Measurements from ENCODE around the gene LHFPL6.

LHFPL6 gene

GRCh38 chr13:39602614-39603366 lies at the start of gene LHFPL6:
Gene LHFPL6, minus strand, starts transcription at chr13:39603193.
- peak within 1 kb of the TSS; percentile 83 to 93 for H3K4me3 Mint-ChIP-seq
- DNase-seq (peak; percentile 57 to 68), ATAC-seq (peak; percentile 95)
- H3K27me3 Mint-ChIP-seq: peaks cover 62% of the 10 kb centered on the region
- no peaks in the 10 kb centered on the region for H3K9me3 Mint-ChIP-seq
- H3K27ac Mint-ChIP-seq: peak within 1 kb of the TSS; percentile 36 to 88
- H3K4me1 Mint-ChIP-seq: peaks cover 16% of the 10 kb centered on the region

GRCh38 chr13:39646122-39646521 lies 43.1 kb upstream of the LHFPL6 start:
- no peaks in the 10 kb centered on the region for H3K9me3 Mint-ChIP-seq
- H3K4me3 Mint-ChIP-seq: no peak overlapping the region
- H3K27me3 Mint-ChIP-seq: peaks cover 13% of the 10 kb centered on the region
- no peak for ATAC-seq
- no peaks in the 10 kb centered on the region for H3K4me1 Mint-ChIP-seq
- no peak for DNase-seq
- H3K27ac Mint-ChIP-seq: no peak overlapping the region

DNA sequence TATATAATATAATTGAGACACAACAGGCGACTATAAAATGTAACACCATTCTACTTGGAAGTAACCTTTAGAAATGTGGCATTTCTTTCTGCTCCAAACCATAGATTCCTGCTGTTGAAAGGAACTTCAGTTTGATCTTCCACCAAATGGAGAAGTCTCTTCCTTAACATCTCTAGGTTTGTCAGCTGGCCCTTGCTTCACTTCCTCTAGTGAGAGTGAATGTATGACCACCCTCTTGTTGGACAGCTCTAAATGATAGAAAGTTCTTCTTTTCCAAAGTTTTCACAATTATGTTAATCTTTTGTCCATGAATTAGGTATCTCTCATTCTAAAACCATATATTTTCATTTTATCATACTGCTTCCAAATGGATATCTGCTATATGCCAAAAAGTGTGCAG lies 38.7 kb upstream of the LHFPL6 start:
- H3K4me3 Mint-ChIP-seq: no peak overlapping the region
- no peaks in the 10 kb centered on the region for H3K4me1 Mint-ChIP-seq
- no peak for DNase-seq
- peaks cover 17% of the 10 kb centered on the region for H3K27me3 Mint-ChIP-seq
- H3K27ac Mint-ChIP-seq: no peak overlapping the region
- no peaks in the 10 kb centered on the region for H3K9me3 Mint-ChIP-seq
- no peak for ATAC-seq

DNA sequence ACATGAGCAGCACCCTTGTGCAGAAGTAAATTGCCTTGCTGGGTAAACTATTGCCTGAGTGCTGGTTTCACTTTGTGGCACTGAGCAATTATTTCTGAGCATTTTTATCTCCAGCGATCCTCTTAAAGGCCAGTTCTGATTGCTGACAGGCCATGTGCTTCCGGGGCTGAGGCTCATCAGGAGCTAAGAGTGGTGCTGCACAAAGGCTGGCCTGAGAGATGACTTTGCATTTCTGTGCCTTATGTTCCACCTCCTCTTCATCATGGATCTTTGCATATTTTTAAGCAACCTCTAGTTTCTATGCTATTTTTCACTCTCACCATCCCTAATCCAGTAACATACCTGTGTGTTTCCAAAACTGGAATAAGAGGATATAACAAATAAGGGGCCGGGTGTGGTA lies 34.9 kb upstream of the LHFPL6 start:
- no peaks in the 10 kb centered on the region for H3K4me1 Mint-ChIP-seq
- peak overlapping the region in 1 of 2 donors; percentile 27 for H3K27ac Mint-ChIP-seq
- ATAC-seq: no peak
- peaks cover 23% of the 10 kb centered on the region for H3K27me3 Mint-ChIP-seq
- H3K9me3 Mint-ChIP-seq: no peaks in the 10 kb centered on the region
- H3K4me3 Mint-ChIP-seq: no peak overlapping the region
- DNase-seq: no peak

DNA sequence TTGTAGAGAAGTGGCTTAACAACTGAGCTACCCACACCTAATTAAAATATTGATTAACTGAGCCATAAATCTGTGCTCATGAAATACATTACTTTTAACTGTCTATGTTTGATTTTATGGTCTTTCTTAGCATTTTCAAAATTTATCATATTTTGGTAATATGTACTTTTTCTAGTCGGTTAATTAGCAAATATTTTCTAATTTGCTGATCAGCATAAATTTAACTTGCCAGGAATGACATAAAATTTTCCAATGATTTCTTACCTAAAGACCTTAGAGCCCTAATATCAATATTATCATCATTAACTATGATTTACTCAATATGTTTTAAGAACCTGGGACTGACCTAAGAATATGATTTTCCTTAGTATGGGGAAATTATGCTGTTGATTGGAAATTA lies 32.6 kb upstream of the LHFPL6 start:
- DNase-seq (no peak), ATAC-seq (no peak)
- Mint-ChIP-seq H3K27me3 (peaks cover 14% of the 10 kb centered on the region), H3K4me1 (no peaks in the 10 kb centered on the region), H3K4me3 (no peak overlapping the region), H3K27ac (no peak overlapping the region), H3K9me3 (peaks cover 15 to 16% of the 10 kb centered on the region in 2 donors)

DNA sequence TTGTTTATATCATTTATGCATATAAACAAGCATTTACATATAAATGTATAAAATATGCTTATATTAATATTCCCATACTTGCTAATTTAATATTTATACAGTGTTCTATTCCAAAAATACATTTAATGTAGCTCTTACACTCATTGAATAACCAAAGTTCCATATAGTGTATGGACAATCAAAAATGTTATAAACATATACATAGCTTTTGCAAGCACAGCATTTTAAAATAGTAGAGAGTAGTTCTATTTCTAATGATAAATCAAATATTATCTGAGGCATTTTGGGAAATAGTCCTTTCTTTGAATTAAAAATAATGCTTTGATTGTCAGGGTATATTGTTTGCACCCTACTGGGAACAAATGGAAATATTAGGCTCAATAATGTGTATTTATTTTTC lies 30.0 kb upstream of the LHFPL6 start:
- H3K27me3 Mint-ChIP-seq: peaks cover 14% of the 10 kb centered on the region
- no peak overlapping the region for H3K27ac Mint-ChIP-seq
- no peak for ATAC-seq
- H3K4me3 Mint-ChIP-seq: no peak overlapping the region
- no peak for DNase-seq
- H3K9me3 Mint-ChIP-seq: peaks cover 15 to 16% of the 10 kb centered on the region in 2 donors
- no peaks in the 10 kb centered on the region for H3K4me1 Mint-ChIP-seq

DNA sequence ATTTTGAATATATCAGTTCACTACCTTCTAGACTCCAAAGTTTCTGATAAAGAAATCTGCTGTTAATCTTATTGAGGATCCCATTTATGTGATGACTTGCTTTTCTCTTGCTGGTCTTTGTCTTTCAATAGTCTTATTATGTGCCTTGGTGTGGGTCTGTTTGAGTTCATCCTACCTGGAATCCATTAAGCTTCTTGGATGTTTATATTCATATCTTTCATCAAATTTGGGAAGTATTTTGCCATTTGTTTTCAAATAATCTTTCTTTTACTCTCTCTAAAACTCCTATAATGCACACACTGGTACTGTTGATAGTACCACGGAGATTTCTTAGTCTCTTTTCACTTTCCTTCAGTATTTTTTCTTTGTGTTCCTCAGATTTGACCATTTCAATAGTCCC lies 28.3 kb upstream of the LHFPL6 start:
- Mint-ChIP-seq H3K27me3 (peaks cover 7% of the 10 kb centered on the region), H3K4me3 (no peak overlapping the region), H3K4me1 (no peaks in the 10 kb centered on the region), H3K9me3 (peaks cover 15 to 16% of the 10 kb centered on the region in 2 donors), H3K27ac (no peak overlapping the region)
- ATAC-seq: no peak
- no peak for DNase-seq

DNA sequence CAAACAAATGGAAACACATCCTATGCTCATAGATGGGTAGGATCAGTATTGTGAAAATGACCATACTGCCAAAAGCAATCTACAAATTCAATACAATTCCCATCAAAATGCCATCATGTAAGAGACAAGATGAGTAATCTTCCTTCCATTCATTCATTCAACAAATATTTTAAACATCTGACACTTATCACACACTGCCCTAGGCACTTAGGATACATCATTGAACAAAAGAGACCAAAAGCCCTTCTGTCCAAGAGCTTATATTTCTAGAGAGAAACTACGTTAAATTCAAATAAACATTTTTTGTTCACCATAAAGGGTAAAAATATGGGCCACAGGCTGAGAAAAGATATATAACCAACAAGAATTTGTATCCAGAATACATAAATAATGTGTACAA lies 20.5 kb upstream of the LHFPL6 start:
- H3K27ac Mint-ChIP-seq: no peak overlapping the region
- H3K9me3 Mint-ChIP-seq: no peaks in the 10 kb centered on the region
- DNase-seq (no peak), ATAC-seq (no peak)
- H3K4me1 Mint-ChIP-seq: no peaks in the 10 kb centered on the region
- H3K27me3 Mint-ChIP-seq: peaks cover 17% of the 10 kb centered on the region
- H3K4me3 Mint-ChIP-seq: no peak overlapping the region

DNA sequence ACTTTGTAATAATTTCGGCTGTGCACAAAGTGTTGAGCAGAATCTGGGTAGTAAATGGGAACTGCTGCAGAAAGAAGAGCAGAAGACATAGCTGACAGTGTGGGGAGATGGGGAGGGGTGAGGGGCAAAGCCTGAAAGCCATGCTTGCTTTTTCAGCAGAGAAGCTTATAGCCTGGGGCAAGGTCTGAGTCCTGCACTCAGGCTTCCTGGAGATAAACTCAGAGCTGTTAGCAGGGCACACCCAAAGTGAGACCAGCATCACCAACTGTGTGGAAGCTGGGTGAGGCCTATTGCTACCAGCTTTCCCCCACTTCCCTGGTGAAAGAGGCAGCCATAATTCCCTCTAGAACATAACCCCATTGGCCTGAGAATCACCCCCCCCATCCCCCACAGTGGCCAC lies 15.6 kb upstream of the LHFPL6 start:
- Mint-ChIP-seq H3K4me3 (no peak overlapping the region), H3K4me1 (no peaks in the 10 kb centered on the region), H3K27ac (no peak overlapping the region)

DNA sequence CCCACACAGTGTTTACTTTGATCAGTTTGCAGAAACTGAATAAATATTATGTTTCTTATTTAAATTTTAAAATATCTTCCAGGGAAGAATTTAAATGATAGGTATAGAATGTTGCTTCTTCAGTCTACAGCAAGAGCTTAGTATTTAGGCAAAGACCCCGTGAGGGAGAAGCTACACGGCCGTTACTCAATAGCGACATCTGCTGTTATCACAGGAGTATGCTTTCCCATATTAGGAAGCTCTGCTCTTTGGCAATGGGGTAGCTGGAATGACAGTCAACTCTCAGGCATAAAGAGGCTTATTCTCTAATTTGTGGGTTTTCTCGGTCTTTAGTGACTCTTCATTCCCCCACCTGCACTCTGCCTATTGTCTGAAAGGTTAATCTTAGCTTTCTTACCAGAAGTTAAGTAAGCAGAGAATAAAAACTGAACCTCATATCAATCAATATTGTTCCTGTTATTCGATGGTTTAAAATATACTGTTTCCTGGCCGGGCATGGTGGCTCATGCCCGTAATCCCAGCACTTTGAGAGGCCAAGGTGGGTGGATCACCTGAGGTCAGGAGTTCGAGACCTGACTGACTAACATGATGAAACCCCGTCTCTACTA lies 13.2 kb upstream of the LHFPL6 start:
- peak; percentile 24 to 33 for DNase-seq
- H3K4me1 Mint-ChIP-seq: no peaks in the 10 kb centered on the region
- peaks cover 8% of the 10 kb centered on the region for H3K27me3 Mint-ChIP-seq
- H3K9me3 Mint-ChIP-seq: no peaks in the 10 kb centered on the region
- ATAC-seq: peak; percentile 74
- no peak overlapping the region for H3K27ac Mint-ChIP-seq
- no peak overlapping the region for H3K4me3 Mint-ChIP-seq

More for the DNA sequence above, 15.6 kb upstream of the LHFPL6 start:
- no peak for DNase-seq
- H3K27me3 Mint-ChIP-seq: peaks cover 17% of the 10 kb centered on the region
- no peaks in the 10 kb centered on the region for H3K9me3 Mint-ChIP-seq
- no peak for ATAC-seq

- H3K27me3 Mint-ChIP-seq: peaks cover 36% of the 10 kb centered on the region
- no peak overlapping the region for H3K4me3 Mint-ChIP-seq
- DNase-seq (peak; percentile 35 to 36), ATAC-seq (no peak)
- no peak overlapping the region for H3K27ac Mint-ChIP-seq
- H3K9me3 Mint-ChIP-seq: no peaks in the 10 kb centered on the region
- H3K4me1 Mint-ChIP-seq: no peaks in the 10 kb centered on the region
These were observed 9.1 kb upstream of the LHFPL6 start for GRCh38 chr13:39612023-39612637.

DNA sequence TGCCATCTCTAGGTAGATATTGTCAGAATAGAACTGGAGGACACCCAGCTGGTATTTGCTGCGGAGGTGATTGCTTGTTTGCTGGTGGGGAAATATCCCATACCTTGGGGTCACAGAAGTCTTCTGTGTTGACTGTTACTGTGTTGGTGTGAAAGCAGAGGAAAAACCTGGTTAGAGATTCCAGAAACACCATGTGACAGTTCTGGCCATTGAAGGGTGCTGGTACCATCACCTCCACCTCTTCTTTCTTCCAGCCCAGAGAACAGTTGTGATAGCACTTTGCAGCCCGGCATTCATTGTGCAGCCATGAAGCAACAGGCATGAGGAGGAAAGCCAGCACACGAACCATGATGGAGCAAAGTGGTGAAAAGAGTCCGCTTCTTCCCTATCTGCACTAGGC lies 4.9 kb upstream of the LHFPL6 start:
- DNase-seq: no peak

GRCh38 chr13:39605677-39606320 lies 2.8 kb upstream of the LHFPL6 start:
- no peaks in the 10 kb centered on the region for H3K9me3 Mint-ChIP-seq

More for the DNA sequence above, 4.9 kb upstream of the LHFPL6 start:
- Mint-ChIP-seq H3K27me3 (peaks cover 56% of the 10 kb centered on the region), H3K9me3 (no peaks in the 10 kb centered on the region), H3K4me1 (peaks cover 9% of the 10 kb centered on the region), H3K27ac (no peak overlapping the region), H3K4me3 (no peak overlapping the region)
- ATAC-seq: no peak

GRCh38 chr13:39604756-39605155 lies 1.8 kb upstream of the LHFPL6 start:
- Mint-ChIP-seq H3K27me3 (peaks cover 71% of the 10 kb centered on the region), H3K27ac (no peak overlapping the region), H3K9me3 (no peaks in the 10 kb centered on the region), H3K4me1 (peaks cover 16% of the 10 kb centered on the region), H3K4me3 (no peak overlapping the region)
- DNase-seq (no peak), ATAC-seq (no peak)

More at GRCh38 chr13:39605677-39606320, 2.8 kb upstream of the LHFPL6 start:
- ATAC-seq (no peak), DNase-seq (no peak)
- Mint-ChIP-seq H3K27ac (no peak overlapping the region), H3K4me3 (no peak overlapping the region), H3K27me3 (peaks cover 66% of the 10 kb centered on the region), H3K4me1 (peaks cover 16% of the 10 kb centered on the region)

DNA sequence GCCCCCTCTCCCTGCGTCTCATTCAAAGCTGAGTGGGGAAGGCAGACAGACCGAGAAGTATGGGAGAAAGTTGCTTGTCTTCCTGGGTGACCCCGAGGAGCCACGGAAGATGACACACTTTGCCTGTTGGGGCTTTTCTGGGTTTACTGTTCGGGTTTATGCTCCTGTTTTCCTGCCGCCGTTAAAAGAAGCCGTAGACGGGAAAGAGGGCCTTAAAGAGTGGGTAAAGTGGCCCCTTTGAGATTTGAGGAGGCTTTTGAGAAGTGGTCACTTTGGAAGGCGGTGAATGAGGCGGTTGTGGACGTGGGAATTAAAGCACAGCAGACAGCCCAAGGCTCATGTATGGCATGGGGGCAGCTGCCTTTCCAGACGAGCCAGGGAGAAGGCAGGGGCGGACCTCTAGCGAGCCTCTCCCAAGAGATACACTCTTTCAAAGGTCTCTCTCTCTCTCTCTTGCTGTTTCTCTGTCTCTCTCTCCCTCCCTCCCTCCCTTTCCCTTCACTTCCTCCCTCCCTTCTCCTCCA lies 493 bp upstream of the LHFPL6 start:
- Mint-ChIP-seq H3K27me3 (peaks cover 69% of the 10 kb centered on the region), H3K9me3 (no peaks in the 10 kb centered on the region), H3K27ac (peak overlapping the region in 1 of 2 donors; percentile 74), H3K4me1 (peaks cover 16% of the 10 kb centered on the region), H3K4me3 (peak overlapping the region; percentile 83 to 93)
- ATAC-seq (peak; percentile 3), DNase-seq (no peak)

Data from stimulated activated naive CD8-positive, alpha-beta T cell treated with anti-CD3 and anti-CD28 coated beads, Interleukin-15, amount 100 ng/mL, for 72 hours (primary cell).